Measurements from ENCODE around the gene TNFRSF4. TPM values are rescaled to one million over a fixed set of nuclear protein-coding genes. Genes with fewer than 3 reads are reported as not detected.
"Not testable (repeated sequence)": the region's sequence is repeated elsewhere in the genome, so short reads cannot be mapped to it uniquely, and the experiment has no call there.

The TNFRSF4 gene
- total RNA-seq, 1 experiment from 2014 or later = 2.8 TPM

DNA sequence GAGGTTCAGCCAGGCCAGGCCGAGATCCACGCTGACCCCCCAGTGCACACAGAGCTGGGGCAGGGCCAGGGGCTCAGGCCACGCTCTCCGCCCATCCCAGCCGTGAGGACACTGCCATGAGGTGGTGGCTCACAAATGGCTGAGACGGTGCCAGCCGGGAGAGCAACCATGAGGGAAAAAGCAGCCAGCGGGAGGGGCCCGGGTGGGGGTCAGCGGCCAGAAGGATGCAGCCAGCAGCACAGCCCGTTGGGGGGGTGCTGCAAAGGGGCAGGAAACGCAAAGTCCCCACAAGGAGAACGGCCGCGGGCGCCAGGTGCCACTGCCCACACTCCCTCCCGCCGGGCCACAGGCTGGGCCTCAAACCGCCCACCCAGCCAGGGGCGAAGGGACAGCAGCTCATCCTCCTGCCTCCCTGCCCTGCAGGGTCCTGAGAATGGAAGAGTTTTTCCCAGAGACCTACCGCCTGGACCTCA lies 32.0 kb downstream of the TNFRSF4 start:
- Histone ChIP-seq H3K4me1 (peaks cover 39% of the 10 kb centered on the region), H3K4me3 (no peak overlapping the region), H3K27ac (no peak overlapping the region), H3K27me3 (peaks cover 33% of the 10 kb centered on the region), H3K9me3 (replicated peaks) (no peaks in the 10 kb centered on the region), H3K36me3 (no peaks in the 10 kb centered on the region)
- no peak for DNase-seq

DNA sequence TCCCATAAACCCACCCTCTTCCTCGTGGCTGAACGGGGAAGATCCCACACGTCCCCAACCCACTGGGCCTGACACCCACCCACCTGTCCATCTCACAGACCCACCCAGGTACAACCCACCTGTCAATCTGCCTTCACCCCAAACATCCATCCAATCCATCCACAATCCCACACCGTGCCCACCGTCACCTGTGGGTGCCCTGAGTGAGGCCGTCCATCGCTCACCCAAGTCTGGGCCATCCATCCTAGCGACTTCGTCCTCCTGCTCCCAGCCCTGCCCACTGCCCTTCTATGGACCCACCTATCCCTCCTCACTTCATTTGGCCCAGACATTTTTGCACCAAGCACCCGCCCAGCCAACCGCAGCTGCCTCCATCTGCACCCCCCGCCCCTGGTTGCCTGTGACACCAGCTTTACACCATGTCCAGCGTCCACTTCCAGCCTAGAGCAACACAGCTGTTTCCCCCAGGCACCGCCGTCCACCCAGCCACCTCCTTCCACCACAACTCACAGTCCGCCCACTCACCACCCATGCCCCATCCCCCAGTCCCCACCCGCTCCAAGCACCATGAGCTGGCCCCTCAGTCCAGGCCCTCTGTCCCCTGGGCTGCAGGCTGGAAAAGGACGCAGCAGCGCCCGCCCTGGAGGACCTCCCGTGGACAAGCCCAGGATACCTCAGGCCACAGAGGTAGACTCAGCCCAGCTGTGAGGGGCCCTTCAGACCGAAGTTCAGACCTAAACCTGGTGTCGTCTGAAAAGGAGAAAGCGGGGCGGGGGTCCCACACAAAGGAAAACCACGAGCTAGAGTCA lies 32.6 kb downstream of the TNFRSF4 start:
- peaks cover 39% of the 10 kb centered on the region for H3K4me1 ChIP-seq
- H3K27ac ChIP-seq = no peak overlapping the region
- H3K36me3 ChIP-seq = no peaks in the 10 kb centered on the region
- DNase-seq = peak; percentile 87 to 88
- no peaks in the 10 kb centered on the region for H3K9me3 ChIP-seq (replicated peaks)
- H3K27me3 ChIP-seq = peaks cover 39% of the 10 kb centered on the region
- no peak overlapping the region for H3K4me3 ChIP-seq

GRCh38 chr1:1179983-1180861 lies 33.7 kb downstream of the TNFRSF4 start:
- Histone ChIP-seq H3K9me3 (replicated peaks) (no peaks in the 10 kb centered on the region), H3K27me3 (peaks cover 41% of the 10 kb centered on the region), H3K36me3 (no peaks in the 10 kb centered on the region), H3K4me1 (peaks cover 35% of the 10 kb centered on the region), H3K27ac (no peak overlapping the region), H3K4me3 (peak overlapping the region; percentile 34)
- peak in 1 of 2 experiments; percentile 49 for DNase-seq

DNA sequence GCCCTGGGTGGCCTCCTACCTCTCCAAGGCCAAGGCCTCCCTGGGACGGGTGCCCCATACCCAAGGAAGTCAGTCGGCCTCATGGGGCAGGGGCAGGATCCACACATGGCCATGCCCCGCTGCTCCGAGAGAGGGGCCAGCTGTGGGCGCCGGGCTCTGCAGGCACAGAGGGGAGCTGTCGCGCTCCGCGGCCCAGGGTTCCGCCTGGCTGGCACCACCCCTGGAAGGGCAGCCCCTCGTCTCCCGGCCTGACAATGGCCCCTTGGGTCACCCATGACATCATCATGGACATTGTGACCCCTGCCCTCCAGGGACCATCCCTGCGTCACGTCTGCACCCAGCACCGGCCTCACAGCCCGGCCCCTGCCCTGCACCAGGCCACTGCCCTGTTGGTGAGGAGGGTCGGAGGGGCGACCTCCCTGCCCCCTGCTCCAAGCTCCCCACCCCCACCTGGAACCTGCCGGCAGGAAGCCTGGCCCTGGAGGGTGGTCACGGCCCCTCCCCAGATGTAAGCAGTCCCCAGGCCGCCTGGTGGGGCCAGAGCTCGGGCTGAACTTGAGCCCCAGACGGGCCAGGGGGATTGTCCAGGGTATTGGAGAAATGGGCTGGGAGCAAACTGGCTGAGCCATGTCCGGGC lies 34.5 kb downstream of the TNFRSF4 start:
- no peak overlapping the region for H3K27ac ChIP-seq
- no peaks in the 10 kb centered on the region for H3K36me3 ChIP-seq
- H3K9me3 ChIP-seq (replicated peaks) = no peaks in the 10 kb centered on the region
- H3K4me3 ChIP-seq = peak overlapping the region; percentile 34
- DNase-seq = no peak
- peaks cover 44% of the 10 kb centered on the region for H3K27me3 ChIP-seq
- peaks cover 31% of the 10 kb centered on the region for H3K4me1 ChIP-seq

GRCh38 chr1:1178794-1179331 lies 35.1 kb downstream of the TNFRSF4 start:
- Histone ChIP-seq H3K4me3 (no peak overlapping the region), H3K4me1 (peaks cover 31% of the 10 kb centered on the region), H3K36me3 (no peaks in the 10 kb centered on the region), H3K9me3 (replicated peaks) (no peaks in the 10 kb centered on the region), H3K27me3 (peaks cover 48% of the 10 kb centered on the region), H3K27ac (no peak overlapping the region)
- DNase-seq = no peak

GRCh38 chr1:1177452-1178206 lies 36.3 kb downstream of the TNFRSF4 start:
- Histone ChIP-seq H3K9me3 (replicated peaks) (no peaks in the 10 kb centered on the region), H3K4me1 (peaks cover 31% of the 10 kb centered on the region), H3K36me3 (no peaks in the 10 kb centered on the region), H3K27ac (no peak overlapping the region), H3K27me3 (peaks cover 60% of the 10 kb centered on the region), H3K4me3 (no peak overlapping the region)
- DNase-seq = no peak

- peaks cover 65% of the 10 kb centered on the region for H3K27me3 ChIP-seq
- H3K36me3 ChIP-seq = no peaks in the 10 kb centered on the region
- DNase-seq = no peak
- H3K4me1 ChIP-seq = peaks cover 27% of the 10 kb centered on the region
- H3K9me3 ChIP-seq (replicated peaks) = no peaks in the 10 kb centered on the region
- H3K4me3 ChIP-seq = no peak overlapping the region
- H3K27ac ChIP-seq = no peak overlapping the region
These were observed 37.0 kb downstream of the TNFRSF4 start for GRCh38 chr1:1176931-1177330.

DNA sequence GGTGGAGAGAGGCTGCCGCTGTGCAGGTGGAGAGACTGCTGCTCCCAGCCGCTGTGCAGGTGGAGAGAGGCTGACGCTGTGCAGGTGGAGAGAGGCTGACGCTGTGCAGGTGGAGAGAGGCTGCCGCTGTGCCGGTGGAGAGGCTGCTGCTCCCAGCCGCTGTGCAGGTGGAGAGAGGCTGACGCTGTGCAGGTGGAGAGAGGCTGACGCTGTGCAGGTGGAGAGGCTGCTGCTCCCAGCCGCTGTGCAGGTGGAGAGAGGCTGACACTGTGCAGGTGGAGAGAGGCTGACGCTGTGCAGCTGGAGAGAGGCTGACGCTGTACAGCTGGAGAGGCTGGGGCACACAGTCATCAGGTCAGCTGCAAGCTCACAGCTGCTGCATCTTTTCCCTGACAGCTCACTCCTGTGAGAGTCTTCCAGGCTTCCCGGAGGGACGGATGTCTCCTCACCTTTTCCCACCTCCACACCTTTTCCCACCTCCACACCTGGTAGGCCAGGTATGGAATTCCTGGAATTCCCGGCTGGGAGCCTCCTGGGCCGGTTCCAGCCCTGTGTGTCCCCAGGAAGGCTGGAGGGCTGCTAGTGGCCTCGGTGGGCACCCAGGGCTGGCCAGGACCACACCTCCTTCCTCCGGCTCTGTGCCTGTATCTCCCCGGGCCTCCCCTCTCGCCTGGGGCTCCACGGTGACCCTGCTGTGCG lies 37.7 kb downstream of the TNFRSF4 start:
- not testable (repeated sequence) for DNase-seq; H3K4me3 ChIP-seq; H3K36me3 ChIP-seq; H3K9me3 ChIP-seq (replicated peaks); H3K27ac ChIP-seq
- H3K4me1 ChIP-seq = peaks cover 20% of the 10 kb centered on the region
- peaks cover 73% of the 10 kb centered on the region for H3K27me3 ChIP-seq

DNA sequence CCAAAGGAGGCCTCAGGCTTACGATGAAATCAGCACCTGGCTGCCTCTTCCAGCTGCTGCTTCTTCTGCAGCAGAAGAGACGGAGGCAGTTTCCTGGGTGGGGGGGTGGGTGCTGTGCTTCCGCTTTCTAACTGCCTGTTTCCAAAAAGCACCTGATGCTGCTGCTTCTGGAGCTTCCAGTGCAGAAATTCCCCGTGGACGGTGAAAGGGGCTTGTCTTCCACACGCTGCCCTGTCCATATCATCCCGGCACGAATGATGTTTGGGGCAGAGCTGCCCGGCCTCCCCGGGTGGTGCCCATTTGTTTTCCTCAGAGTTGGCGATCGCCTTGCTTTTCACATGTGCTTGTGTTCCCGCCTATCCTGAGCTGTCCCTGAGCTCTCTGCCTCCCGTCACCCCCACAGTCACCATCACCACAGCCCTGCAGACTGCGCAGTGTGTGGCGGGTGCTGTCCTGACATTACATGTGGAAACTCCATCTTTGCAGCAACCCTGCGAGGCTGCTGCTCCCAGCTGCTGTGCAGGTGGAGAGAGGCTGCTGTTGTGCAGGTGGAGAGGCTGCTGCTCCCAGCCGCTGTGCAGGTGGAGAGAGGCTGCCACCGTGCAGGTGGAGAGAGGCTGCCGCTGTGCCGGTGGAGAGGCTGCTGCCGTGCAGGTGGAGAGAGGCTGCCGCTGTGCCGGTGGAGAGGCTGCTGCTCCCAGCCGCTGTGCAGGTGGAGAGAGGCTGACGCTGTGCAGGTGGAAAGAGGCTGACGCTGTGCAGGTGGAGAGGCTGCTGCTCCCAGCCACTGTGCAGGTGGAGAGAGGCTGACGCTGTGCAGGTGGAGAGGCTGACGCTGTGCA lies 38.5 kb downstream of the TNFRSF4 start:
- peaks cover 15% of the 10 kb centered on the region for H3K4me1 ChIP-seq
- H3K27me3 ChIP-seq = peaks cover 79% of the 10 kb centered on the region
- no peak overlapping the region for H3K27ac ChIP-seq
- DNase-seq = no peak
- no peaks in the 10 kb centered on the region for H3K36me3 ChIP-seq
- H3K9me3 ChIP-seq (replicated peaks) = no peaks in the 10 kb centered on the region
- H3K4me3 ChIP-seq = no peak overlapping the region

DNA sequence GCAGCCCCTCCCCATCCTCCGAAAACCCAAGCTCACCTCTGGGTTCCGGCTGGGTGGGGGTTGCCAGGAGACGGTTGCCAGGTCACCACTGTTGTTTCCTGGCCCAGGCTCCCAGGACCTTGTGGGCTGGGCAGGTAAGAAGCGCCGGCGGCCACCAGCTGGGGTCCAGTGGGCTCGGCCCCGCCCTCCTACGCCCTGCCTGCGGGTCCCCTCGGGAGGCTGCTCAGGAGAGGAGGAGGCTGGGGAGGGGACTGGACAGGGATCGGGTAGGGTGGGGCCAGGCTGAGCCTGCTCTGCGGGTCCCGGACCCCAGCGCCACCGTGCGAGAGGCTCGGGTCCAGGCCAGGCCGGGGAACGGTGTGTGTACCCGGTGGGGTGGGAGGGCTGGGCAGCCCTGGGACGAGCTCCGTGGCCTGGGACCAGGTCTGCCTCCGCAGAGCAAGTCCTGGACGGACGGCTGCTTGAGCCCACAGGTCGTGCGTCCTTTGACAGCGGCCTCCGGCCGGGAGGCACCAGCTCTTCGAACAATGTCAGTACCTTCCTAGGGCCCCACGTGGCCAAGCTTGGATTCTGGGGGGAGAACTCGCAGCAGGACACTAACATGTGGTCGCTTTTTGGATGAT lies 40.0 kb downstream of the TNFRSF4 start, which contains the start of gene TTLL10:
TSS of gene TTLL10 (plus strand) at position 88 of the 623 bp plus-strand sequence. CDS start 5,336 bp downstream, outside the sequence.
- Histone ChIP-seq H3K4me1 (peaks cover 2% of the 10 kb centered on the region; the same call in 1 of the 2 replicates), H3K27me3 (peaks cover 81% of the 10 kb centered on the region), H3K27ac (no peak within 1 kb of the TSS), H3K36me3 (no peaks in the 10 kb centered on the region), H3K4me3 (no peak within 1 kb of the TSS), H3K9me3 (replicated peaks) (no peaks in the 10 kb centered on the region)
- no peak for DNase-seq

DNA sequence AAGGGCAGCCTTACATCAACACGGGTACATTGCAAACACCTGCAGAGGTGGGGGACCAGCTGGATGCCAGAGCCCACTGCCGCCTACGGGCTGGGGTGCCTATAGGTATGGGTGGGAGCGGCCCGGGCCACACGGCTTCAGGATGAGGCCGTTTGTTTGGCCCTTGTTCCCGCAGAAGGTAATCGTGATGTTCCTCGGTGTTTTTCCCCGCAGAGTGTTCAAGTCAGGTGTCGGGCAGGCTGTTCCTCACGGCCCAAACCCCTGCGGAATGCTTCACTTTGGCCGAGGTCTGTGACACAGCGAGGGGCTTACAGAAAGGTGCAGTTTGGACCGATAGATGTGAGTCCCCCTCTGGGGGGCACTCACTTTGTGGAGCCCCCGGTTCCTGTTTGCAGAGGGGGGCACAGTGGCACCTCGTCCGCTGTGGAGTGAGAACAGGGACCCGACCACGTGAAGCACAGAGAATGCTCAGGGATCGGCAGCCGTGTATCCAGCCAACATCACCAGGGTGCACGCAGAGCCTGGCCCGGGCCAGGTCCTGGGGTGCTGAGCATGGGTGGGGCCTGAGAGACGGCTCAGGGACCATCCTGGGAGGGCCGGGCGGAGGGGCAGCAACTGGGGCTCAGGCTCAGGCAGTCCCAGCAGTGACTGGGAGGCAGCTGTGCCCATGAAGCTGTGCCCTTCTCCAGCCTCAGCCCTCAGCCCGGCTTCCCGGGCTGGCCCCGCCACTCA lies 40.7 kb downstream of the TNFRSF4 start:
- H3K27me3 ChIP-seq = peaks cover 81% of the 10 kb centered on the region

More for the DNA sequence above, 40.7 kb downstream of the TNFRSF4 start:
- Histone ChIP-seq H3K9me3 (replicated peaks) (no peaks in the 10 kb centered on the region), H3K4me1 (no peaks in the 10 kb centered on the region; the same call in 1 of the 2 replicates), H3K4me3 (no peak overlapping the region), H3K27ac (no peak overlapping the region), H3K36me3 (no peaks in the 10 kb centered on the region)
- DNase-seq = no peak
